GM06990 (cell line): ENCODE results near the gene RCE1.

Experiments used
- DNase-seq: peaks from one replicate; pipeline ENCODE4 v3.0.0-alpha.2; 2011; ENCODE audit not compliant: insufficient read length; ENCODE audit errors: extremely low read depth
- H3K27me3 ChIP-seq: replicated peaks from 2 replicates; pipeline ENCODE4 v1.6.0; 2011; ENCODE audit warnings: low read length; ENCODE audit not compliant: control insufficient read depth, insufficient read depth
- H3K36me3 ChIP-seq: 2 replicates; pipeline ENCODE4 v1.5.1; 2011; ENCODE audit warnings: low read length; ENCODE audit not compliant: control insufficient read depth, insufficient read depth
- H3K4me3 ChIP-seq: replicated peaks from 2 replicates; pipeline ENCODE4 v1.5.1; 2011; ENCODE audit warnings: low read depth, mild to moderate bottlenecking, control low read depth, low read length
- TF ChIP-seq, protein P1 (sequence below): IDR thresholded peaks from 2 replicates; pipeline ENCODE4 v1.5.1; 2011; ENCODE audit warnings: low read length, control low read depth, mild to moderate bottlenecking, inconsistent platforms; ENCODE audit not compliant: insufficient read depth, poor library complexity, severe bottlenecking

Gene RCE1

DNA sequence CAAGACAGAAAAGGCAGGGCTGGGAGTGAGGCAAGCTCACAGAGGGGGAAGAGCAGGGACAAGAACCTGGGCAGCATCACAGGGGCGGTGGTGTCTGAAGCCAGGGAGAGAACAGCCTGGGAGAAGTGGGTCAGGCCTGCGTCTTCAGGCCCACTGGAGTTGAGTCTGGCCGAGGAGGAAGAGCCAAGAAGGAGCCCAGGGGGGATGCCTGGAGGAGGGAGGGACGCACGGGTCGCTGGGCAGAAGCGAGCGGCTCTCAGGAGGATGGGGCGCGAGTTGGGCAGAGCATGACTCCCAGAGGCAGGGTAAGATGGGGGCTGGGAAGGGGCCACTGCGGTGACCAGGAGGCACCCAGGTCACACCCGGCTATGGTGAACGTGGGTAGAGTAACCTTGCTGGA, 32.1 kb downstream of the RCE1 start:
- Histone ChIP-seq H3K27me3 (no peaks in the 10 kb centered on the region), H3K36me3 (no peaks in the 10 kb centered on the region), H3K4me3 (no peak overlapping the region)
- DNase-seq: no peak
- TF ChIP-seq, protein P1, sequence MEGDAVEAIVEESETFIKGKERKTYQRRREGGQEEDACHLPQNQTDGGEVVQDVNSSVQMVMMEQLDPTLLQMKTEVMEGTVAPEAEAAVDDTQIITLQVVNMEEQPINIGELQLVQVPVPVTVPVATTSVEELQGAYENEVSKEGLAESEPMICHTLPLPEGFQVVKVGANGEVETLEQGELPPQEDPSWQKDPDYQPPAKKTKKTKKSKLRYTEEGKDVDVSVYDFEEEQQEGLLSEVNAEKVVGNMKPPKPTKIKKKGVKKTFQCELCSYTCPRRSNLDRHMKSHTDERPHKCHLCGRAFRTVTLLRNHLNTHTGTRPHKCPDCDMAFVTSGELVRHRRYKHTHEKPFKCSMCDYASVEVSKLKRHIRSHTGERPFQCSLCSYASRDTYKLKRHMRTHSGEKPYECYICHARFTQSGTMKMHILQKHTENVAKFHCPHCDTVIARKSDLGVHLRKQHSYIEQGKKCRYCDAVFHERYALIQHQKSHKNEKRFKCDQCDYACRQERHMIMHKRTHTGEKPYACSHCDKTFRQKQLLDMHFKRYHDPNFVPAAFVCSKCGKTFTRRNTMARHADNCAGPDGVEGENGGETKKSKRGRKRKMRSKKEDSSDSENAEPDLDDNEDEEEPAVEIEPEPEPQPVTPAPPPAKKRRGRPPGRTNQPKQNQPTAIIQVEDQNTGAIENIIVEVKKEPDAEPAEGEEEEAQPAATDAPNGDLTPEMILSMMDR: no peak

DNA sequence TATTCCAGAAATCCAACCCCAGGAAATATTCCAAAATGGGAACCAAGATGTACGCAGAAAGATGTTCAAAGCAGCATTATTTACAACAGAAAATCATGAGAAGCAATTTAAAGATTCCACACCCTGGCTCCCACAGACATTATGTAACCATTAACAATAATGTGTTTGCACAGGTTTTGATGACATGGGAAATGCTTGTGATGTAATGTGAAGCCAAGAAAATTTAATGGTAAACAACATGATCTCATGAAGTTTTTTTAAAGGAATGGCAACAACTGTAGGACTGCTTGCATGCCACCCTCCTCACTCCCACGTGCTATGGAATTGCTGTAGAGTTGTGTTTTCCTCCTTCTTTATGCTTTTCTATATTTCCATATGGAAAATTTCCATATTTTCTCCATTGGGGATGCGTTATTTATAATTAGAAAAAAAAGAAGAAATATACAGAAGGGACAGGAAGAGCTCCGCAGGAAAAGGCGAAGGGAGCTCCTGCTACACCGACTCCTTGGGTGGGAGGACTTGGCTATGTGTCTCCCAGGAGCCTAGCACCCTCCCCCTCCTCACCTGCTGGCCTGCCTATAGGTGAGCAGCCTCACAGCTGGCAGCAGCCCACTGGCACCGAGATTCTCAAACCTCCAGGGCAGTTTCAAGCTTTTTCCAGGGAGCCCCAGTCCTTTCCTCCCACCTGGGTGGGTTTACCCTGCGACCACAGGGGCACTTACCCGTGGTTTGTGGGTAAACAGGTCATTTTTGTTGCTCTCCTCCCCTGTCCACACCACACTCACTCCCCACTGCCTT, 34.5 kb downstream of the RCE1 start:
- no peaks in the 10 kb centered on the region for H3K27me3 ChIP-seq
- TF ChIP-seq, protein P1: no peak
- no peak for DNase-seq
- no peaks in the 10 kb centered on the region for H3K36me3 ChIP-seq
- no peak overlapping the region for H3K4me3 ChIP-seq

DNA sequence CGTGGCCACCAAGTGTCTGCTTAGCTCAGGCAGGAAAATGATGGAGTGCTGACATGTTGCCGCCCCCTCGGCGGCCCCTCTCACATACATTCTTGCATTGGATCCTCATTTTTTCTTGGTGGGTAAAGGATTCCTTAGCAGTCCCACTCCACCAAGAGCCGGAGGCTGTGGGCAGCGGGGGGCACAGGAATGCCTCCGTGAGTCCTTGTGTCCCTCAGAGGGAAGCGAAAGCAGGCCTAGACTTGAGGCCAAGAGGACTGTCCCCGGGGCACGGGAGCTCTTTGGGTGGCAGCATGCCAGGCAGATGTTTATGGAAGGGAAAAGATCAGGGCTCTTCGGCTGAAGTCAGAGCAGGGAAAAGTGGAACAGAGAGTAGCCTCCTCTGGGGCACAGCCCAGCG, 35.2 kb downstream of the RCE1 start:
- no peak for DNase-seq

DNA sequence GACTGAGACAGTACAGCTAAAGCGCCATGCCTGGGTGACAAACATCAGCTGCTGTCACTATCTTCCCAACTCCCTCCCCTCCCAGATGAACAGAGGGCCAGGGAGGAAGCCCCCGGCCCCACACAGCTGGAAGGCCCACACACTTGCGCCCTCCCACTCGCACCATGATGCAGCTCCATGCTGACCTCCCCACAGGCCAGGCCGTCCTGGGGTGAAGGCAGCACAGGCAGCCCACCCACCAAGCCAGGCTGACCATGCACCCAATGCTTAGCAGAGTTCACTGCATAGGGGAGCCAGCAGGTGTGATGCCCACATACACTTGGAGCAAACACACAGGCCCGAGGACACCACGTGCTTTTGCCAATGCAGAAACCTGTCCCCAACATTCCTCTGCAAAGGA, 35.8 kb downstream of the RCE1 start:
- H3K27me3 ChIP-seq: no peaks in the 10 kb centered on the region
- DNase-seq: no peak
- H3K4me3 ChIP-seq: no peak overlapping the region
- TF ChIP-seq, protein P1: no peak
- H3K36me3 ChIP-seq: no peaks in the 10 kb centered on the region

More for the DNA sequence above, 35.2 kb downstream of the RCE1 start:
- TF ChIP-seq, protein P1: no peak
- no peaks in the 10 kb centered on the region for H3K36me3 ChIP-seq
- H3K27me3 ChIP-seq: no peaks in the 10 kb centered on the region
- no peak overlapping the region for H3K4me3 ChIP-seq

DNA sequence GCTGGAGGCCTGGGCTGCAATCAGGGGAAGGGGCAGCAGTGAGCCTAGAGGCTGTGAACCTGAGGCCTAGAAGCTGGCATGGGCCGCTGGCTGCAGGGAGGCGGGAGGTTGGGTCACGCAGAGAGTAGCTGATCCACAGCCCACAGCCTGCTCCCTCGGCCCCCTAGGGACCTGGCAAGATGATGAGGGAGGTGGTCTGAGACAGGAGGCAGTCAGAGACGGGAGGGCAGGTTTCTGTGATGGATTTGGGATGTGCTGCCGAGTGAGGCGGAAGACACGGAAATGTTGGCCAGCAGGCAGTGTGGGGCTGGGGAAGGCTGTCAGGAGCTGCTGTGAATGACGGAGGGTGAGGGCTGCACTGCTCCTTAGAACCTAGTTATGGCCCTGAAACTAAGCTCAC, 36.3 kb downstream of the RCE1 start:
- no peaks in the 10 kb centered on the region for H3K36me3 ChIP-seq
- TF ChIP-seq, protein P1: no peak

More for the DNA sequence above, 36.3 kb downstream of the RCE1 start:
- DNase-seq: no peak
- Histone ChIP-seq H3K4me3 (no peak overlapping the region), H3K27me3 (no peaks in the 10 kb centered on the region)
